NAMALWA (cell line): ENCODE data around the gene PLD1.

Experiments used
- DNase-seq: peaks from one replicate; pipeline ENCODE4 v3.0.0-alpha.2; 2015; ENCODE audit warnings: low spot score

PLD1 gene

GRCh38 chr3:171792531-171792930 is 17.8 kb downstream of the PLD1 start:
- DNase-seq = no peak

- no peak for DNase-seq
Observed at GRCh38 chr3:171791692-171792076, 18.6 kb downstream of the PLD1 start.

GRCh38 chr3:171790898-171791691 is 19.2 kb downstream of the PLD1 start:
- no peak for DNase-seq

GRCh38 chr3:171790574-171790897 is 19.7 kb downstream of the PLD1 start:
- DNase-seq = no peak

GRCh38 chr3:171789759-171790505 is 20.4 kb downstream of the PLD1 start:
- no peak for DNase-seq

GRCh38 chr3:171788546-171789351 is 21.5 kb downstream of the PLD1 start:
- peak; percentile 52 for DNase-seq

- no peak for DNase-seq
Observed at GRCh38 chr3:171786997-171787396, 23.3 kb downstream of the PLD1 start.

- DNase-seq = no peak
Observed at GRCh38 chr3:171784937-171785336, 25.3 kb downstream of the PLD1 start.

GRCh38 chr3:171784387-171784786 is 25.9 kb downstream of the PLD1 start:
- no peak for DNase-seq

- DNase-seq = no peak
Observed at GRCh38 chr3:171783626-171784025, 26.7 kb downstream of the PLD1 start.

- DNase-seq = no peak
Observed at GRCh38 chr3:171783086-171783485, 27.2 kb downstream of the PLD1 start.

- no peak for DNase-seq
Observed at GRCh38 chr3:171782617-171783016, 27.7 kb downstream of the PLD1 start.

- DNase-seq = no peak
Observed at GRCh38 chr3:171781711-171782127, 28.6 kb downstream of the PLD1 start.

GRCh38 chr3:171778493-171778892 is 31.8 kb downstream of the PLD1 start:
- no peak for DNase-seq

GRCh38 chr3:171777596-171777995 is 32.7 kb downstream of the PLD1 start:
- DNase-seq = no peak

GRCh38 chr3:171776839-171777583 is 33.3 kb downstream of the PLD1 start:
- no peak for DNase-seq

- no peak for DNase-seq
Observed at GRCh38 chr3:171776411-171776810, 33.9 kb downstream of the PLD1 start.

GRCh38 chr3:171775943-171776342 is 34.3 kb downstream of the PLD1 start:
- DNase-seq = no peak

- DNase-seq = no peak
Observed at GRCh38 chr3:171774521-171774920, 35.8 kb downstream of the PLD1 start.

GRCh38 chr3:171772427-171773056 is 37.7 kb downstream of the PLD1 start:
- peak; percentile 88 for DNase-seq
